ENCODE measurements around the gene CHML.

CHML gene

GRCh38 chr1:241627453-241628259, 12.5 kb downstream of the CHML start:
- DNase-seq (ENCODE audit: low read depth): peak; percentile 55
- peak; percentile 64 for TF ChIP-seq CTCF (IDR thresholded peaks at IDR 0.05; ENCODE audit: control insufficient read depth, insufficient read depth, low read depth, low read length, missing control alignments)
- H3K4me3 ChIP-seq (ENCODE audit: control insufficient read depth, low read depth, low read length): no peak overlapping the region

GRCh38 chr1:241624935-241625334, 15.2 kb downstream of the CHML start:
- no peak for TF ChIP-seq CTCF (IDR thresholded peaks at IDR 0.05; ENCODE audit: control insufficient read depth, insufficient read depth, low read depth, low read length, missing control alignments)
- no peak for DNase-seq (ENCODE audit: low read depth)
- H3K4me3 ChIP-seq (ENCODE audit: control insufficient read depth, low read depth, low read length): no peak overlapping the region

- H3K4me3 ChIP-seq (ENCODE audit: control insufficient read depth, low read depth, low read length): no peak overlapping the region
- TF ChIP-seq CTCF (IDR thresholded peaks at IDR 0.05; ENCODE audit: control insufficient read depth, insufficient read depth, low read depth, low read length, missing control alignments): no peak
- DNase-seq (ENCODE audit: low read depth): no peak
These were observed 17.5 kb downstream of the CHML start for GRCh38 chr1:241622669-241623068.

- TF ChIP-seq CTCF (IDR thresholded peaks at IDR 0.05; ENCODE audit: control insufficient read depth, insufficient read depth, low read depth, low read length, missing control alignments): no peak
- DNase-seq (ENCODE audit: low read depth): no peak
- H3K4me3 ChIP-seq (ENCODE audit: control insufficient read depth, low read depth, low read length): no peak overlapping the region
These were observed 22.7 kb downstream of the CHML start for GRCh38 chr1:241617426-241617825.

GRCh38 chr1:241615043-241615974, 24.9 kb downstream of the CHML start:
- TF ChIP-seq CTCF (IDR thresholded peaks at IDR 0.05; ENCODE audit: control insufficient read depth, insufficient read depth, low read depth, low read length, missing control alignments): no peak
- no peak overlapping the region for H3K4me3 ChIP-seq (ENCODE audit: control insufficient read depth, low read depth, low read length)
- no peak for DNase-seq (ENCODE audit: low read depth)

GRCh38 chr1:241614572-241614971, 25.6 kb downstream of the CHML start:
- H3K4me3 ChIP-seq (ENCODE audit: control insufficient read depth, low read depth, low read length): no peak overlapping the region
- TF ChIP-seq CTCF (IDR thresholded peaks at IDR 0.05; ENCODE audit: control insufficient read depth, insufficient read depth, low read depth, low read length, missing control alignments): no peak
- DNase-seq (ENCODE audit: low read depth): no peak

All from AG09309 (cell line).